ENCODE measurements around the gene UCHL1.

DNA sequence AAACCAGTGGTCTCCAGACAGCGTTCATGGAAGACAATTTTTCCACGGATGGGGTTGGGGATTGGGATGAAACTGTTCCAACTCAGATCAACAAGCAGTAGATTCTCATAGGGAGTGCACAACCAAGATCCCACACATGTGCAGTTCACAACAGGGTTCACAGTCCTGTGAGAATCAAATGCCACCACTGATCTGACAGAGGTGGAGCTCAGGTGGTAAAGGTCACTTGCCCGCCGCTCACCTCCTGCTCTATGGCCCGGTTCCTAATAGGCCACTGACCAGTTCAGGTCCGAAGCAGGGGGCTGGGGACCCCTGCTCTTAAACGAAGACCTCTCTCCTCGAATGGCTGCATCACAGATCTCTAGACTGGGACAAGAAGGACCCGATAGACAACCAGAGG, 46.8 kb upstream of the UCHL1 start:
- TF ChIP-seq FOXM1 (IDR thresholded peaks at IDR 0.05; ENCODE audit: borderline replicate concordance, low read depth) (no peak), EP300 (IDR thresholded peaks at IDR 0.05; ENCODE audit: borderline replicate concordance) (no peak), YY1 (IDR thresholded peaks at IDR 0.05; ENCODE audit: low read depth) (no peak), MAX (IDR thresholded peaks at IDR 0.05) (no peak), CREB1 (IDR thresholded peaks at IDR 0.05; ENCODE audit: low read depth) (no peak)
- TF ChIP-seq, protein P1, sequence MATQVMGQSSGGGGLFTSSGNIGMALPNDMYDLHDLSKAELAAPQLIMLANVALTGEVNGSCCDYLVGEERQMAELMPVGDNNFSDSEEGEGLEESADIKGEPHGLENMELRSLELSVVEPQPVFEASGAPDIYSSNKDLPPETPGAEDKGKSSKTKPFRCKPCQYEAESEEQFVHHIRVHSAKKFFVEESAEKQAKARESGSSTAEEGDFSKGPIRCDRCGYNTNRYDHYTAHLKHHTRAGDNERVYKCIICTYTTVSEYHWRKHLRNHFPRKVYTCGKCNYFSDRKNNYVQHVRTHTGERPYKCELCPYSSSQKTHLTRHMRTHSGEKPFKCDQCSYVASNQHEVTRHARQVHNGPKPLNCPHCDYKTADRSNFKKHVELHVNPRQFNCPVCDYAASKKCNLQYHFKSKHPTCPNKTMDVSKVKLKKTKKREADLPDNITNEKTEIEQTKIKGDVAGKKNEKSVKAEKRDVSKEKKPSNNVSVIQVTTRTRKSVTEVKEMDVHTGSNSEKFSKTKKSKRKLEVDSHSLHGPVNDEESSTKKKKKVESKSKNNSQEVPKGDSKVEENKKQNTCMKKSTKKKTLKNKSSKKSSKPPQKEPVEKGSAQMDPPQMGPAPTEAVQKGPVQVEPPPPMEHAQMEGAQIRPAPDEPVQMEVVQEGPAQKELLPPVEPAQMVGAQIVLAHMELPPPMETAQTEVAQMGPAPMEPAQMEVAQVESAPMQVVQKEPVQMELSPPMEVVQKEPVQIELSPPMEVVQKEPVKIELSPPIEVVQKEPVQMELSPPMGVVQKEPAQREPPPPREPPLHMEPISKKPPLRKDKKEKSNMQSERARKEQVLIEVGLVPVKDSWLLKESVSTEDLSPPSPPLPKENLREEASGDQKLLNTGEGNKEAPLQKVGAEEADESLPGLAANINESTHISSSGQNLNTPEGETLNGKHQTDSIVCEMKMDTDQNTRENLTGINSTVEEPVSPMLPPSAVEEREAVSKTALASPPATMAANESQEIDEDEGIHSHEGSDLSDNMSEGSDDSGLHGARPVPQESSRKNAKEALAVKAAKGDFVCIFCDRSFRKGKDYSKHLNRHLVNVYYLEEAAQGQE (IDR thresholded peaks at IDR 0.05; ENCODE audit: low read depth), result no peak
